Suprapubic skin (tissue), 3 donors: ENCODE results near the gene TBC1D1.

Experiments used
- EP300 ChIP-seq: sonication (generic); formaldehyde crosslinking; IDR thresholded peaks from one replicate; pipeline ENCODE4 v1.6.1; 2017; ENCODE audit warnings: antibody characterized with exemption
- POLR2A ChIP-seq, 2 donors: fragments of 450-650 bp; IDR thresholded peaks; one replicate each; pipeline ENCODE4 v1.6.1; 2017; ENCODE audit warnings: antibody characterized with exemption in 2 of 2, mild to moderate bottlenecking in 2 of 2, moderate library complexity in 2 of 2
- TF ChIP-seq, protein P1 (sequence below), 2 donors: fragments of 200-600 bp in 1 of 2; fragments of 450-650 bp in 1 of 2; sonication (generic) in 1 of 2; IDR thresholded peaks; one replicate each; pipeline ENCODE4 v1.5.1; 2016 to 2019; ENCODE audit warnings: antibody characterized with exemption in 2 of 2, mild to moderate bottlenecking in 1 of 2, moderate library complexity in 1 of 2

DNA sequence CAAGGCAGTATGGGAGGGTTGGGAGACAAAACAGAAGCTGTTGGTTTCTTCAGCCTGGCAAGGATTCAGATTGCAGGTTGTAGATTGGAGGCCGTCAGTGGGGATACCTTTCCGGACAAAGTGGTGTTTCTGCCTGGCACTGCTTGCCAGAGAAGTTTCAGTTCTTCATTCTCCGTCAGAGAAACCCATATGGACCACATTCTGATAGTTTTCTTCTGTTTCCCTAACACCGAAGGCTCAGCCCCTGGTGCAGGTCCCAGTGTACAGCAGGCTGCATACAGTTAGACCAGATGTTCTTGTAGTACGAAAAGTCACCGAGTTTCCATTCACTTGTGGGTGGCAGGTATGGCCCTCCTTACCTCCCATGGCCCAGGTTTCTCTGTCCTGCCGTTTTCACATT, 176.6 kb downstream of the TBC1D1 start:
- no peak for TF ChIP-seq EP300
- TF ChIP-seq, protein P1, sequence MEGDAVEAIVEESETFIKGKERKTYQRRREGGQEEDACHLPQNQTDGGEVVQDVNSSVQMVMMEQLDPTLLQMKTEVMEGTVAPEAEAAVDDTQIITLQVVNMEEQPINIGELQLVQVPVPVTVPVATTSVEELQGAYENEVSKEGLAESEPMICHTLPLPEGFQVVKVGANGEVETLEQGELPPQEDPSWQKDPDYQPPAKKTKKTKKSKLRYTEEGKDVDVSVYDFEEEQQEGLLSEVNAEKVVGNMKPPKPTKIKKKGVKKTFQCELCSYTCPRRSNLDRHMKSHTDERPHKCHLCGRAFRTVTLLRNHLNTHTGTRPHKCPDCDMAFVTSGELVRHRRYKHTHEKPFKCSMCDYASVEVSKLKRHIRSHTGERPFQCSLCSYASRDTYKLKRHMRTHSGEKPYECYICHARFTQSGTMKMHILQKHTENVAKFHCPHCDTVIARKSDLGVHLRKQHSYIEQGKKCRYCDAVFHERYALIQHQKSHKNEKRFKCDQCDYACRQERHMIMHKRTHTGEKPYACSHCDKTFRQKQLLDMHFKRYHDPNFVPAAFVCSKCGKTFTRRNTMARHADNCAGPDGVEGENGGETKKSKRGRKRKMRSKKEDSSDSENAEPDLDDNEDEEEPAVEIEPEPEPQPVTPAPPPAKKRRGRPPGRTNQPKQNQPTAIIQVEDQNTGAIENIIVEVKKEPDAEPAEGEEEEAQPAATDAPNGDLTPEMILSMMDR (IDR thresholded peaks at IDR 0.05), result no peak
- TF ChIP-seq POLR2A (IDR thresholded peaks at IDR 0.05), result no peak
